Stimulated activated naive CD8-positive, alpha-beta T cell treated with anti-CD3 and anti-CD28 coated beads, Interleukin-15, Interleukin-2, amounts not matched to agents 100 U/mL and 50 U/mL, for 24 hours (primary cell): ENCODE measurements around the gene TNFSF13.

Source experiments
- ATAC-seq: fragments of 150-1000 bp; cut with Tn5 transposase; one replicate; pipeline ENCODE4 v1.10.0; 2021
- DNase-seq: peaks from one replicate; pipeline ENCODE4 v3.0.0; 2021

The TNFSF13 gene

DNA sequence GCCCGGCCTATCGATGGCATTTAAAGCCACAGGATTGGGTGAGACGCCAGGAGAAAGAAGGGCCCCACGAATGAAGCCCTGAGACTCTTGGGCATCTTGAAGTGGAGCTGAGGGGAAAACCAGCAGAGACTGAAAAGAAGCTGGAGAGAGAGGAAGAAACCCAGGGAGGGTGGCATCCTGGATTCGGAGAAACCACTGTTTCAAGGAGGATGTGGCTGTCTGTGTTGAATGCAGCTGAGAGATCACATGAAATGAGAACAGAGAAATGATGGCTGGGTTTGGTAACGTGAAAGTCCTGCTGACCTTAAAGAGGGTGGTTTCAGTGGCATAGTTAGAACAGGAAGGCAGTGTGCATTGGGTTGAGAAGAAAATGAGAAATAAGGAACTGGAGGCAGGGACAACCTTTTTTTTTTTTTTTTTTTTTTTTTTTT lies 5.9 kb upstream of the TNFSF13 start:
- DNase-seq = no peak
- peak; percentile 71 for ATAC-seq

DNA sequence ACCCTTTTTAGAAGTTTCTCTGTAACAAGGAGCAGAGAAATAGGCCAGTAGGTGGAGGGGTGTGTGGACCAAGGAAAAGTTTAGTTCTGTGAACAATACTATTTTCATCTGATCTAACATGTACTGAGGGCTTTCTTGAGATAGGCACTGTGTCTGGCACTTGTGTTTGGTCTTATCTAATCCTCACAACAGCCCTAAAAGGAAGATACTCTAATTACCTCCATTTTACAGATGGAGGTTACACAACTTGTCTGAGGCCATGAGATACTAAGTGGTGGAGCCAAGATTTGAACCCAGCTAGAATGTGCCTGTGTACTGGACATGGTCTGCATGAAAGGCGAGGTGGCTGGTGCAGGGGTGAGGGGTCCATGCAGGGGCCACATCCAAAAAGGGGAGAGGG lies 5.2 kb upstream of the TNFSF13 start:
- ATAC-seq (no peak), DNase-seq (no peak)

DNA sequence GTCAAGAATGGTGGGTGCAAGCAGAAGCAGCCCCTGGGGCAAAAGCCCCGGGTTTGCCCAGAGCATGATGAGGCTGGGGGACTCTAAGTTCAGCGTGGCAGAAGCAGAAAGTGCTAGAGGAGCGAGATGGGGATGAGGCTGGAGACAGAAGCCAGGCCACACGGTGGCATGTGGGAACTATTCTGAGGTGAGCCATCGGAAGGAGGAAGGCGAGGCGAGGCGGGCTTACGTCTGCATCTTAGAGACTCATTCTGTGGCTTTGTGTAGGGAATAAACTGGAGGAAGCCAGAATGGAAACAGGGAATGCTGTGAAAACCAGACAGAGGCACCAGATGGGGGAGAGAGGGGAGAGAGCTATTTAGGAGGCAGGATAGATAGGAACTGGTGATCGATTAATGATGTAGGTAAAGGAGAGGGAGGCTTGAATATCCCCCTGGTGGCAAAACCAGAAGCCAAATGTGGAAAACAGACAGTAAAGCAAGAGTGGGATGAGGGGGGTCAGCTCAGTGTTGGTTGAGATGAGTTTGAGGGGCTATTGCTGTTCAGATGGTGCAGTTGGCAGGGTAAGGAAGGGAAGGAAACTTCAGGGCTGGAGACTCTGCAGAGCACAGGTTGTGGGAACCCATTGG lies 3.1 kb upstream of the TNFSF13 start:
- ATAC-seq (no peak), DNase-seq (no peak)

DNA sequence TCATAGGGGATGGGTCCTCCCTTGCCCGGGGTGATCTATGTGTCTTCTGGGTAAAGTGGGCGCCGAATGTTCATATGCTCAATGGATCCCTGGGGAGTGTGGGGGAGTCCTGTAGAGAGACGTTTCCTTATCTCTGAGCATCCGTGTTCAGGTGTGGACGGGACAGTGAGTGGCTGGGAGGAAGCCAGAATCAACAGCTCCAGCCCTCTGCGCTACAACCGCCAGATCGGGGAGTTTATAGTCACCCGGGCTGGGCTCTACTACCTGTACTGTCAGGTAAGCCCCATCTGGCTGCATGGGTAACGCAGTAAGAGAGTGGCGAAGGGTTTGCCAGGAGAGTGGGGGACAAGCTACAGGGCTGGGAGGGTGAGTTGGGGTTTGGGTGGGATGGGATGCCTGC lies 1.9 kb upstream of the TNFSF13 start:
- DNase-seq (no peak), ATAC-seq (no peak)

DNA sequence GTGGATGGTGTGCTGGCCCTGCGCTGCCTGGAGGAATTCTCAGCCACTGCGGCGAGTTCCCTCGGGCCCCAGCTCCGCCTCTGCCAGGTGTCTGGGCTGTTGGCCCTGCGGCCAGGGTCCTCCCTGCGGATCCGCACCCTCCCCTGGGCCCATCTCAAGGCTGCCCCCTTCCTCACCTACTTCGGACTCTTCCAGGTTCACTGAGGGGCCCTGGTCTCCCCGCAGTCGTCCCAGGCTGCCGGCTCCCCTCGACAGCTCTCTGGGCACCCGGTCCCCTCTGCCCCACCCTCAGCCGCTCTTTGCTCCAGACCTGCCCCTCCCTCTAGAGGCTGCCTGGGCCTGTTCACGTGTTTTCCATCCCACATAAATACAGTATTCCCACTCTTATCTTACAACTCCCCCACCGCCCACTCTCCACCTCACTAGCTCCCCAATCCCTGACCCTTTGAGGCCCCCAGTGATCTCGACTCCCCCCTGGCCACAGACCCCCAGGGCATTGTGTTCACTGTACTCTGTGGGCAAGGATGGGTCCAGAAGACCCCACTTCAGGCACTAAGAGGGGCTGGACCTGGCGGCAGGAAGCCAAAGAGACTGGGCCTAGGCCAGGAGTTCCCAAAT lies 1.3 kb upstream of the TNFSF13 start:
- ATAC-seq (no peak), DNase-seq (no peak)

DNA sequence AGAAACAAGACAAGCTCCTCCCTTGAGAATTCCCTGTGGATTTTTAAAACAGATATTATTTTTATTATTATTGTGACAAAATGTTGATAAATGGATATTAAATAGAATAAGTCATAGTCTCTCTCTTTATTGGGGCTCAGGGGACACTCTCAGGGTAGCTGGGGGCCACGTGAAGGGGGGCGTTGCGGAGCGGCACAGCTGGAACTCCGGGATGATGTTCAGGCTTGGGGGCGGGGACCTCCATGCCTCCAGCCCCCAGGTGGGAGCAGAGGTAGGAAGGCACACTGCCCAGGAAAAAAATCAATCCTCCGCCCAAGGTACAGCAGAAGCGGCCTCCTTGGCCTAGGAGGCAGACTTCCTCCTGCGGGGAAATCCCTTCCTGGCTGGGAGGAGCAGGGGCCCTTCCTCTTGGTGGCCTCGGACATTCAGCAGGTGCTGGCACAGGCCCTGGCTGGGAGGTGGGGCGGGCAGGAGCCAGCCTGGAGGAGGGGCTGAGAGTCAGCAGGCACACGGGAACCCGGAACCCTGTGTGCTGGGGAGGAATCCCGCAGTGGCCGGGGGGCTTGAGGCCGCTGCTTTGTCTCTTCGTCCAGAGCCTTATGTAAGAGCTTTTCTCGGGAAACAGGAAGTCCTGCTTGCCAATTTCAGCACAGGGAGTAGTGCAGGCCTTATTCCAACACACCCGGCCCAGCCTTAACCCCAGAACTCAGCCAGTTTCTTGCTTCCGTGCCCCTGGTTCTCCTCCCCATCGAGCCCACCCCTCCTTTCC lies 591 bp upstream of the TNFSF13 start:
- peak; percentile 11 for ATAC-seq
- DNase-seq = peak; percentile 59

DNA sequence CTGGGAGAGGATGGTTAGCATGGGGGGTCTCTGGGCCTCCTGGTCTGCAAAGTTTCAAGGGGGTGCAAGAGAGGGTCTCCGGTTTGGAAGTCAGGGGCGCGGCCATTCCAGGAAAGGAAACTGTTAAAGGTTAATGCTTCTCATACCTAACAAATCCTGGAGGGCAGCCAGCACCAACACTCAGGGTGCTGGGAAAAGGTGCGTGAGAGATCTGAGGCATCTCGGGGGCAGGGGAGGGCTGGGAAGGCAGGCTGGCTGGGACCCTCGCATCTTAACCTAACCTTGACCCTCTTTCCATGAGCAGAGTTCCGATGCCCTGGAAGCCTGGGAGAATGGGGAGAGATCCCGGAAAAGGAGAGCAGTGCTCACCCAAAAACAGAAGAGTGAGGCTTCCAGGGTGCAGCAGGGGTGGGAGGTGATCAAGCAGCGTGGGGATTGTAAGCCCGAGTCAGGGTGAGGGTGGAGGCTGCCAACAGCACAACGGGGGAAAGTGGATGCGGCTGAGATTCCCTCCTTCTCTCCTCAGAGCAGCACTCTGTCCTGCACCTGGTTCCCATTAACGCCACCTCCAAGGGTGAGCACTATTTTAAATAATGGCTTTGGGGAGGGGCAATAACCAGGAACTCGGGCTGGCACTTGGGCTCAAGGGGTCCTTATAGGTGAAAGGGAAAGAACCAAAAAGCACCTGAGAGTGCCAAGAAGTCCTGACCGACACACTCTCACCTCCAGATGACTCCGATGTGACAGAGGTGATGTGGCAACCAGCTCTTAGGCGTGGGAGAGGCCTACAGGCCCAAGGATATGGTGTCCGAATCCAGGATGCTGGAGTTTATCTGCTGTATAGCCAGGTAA lies 996 bp downstream of the TNFSF13 start:
- DNase-seq = no peak
- ATAC-seq = no peak

DNA sequence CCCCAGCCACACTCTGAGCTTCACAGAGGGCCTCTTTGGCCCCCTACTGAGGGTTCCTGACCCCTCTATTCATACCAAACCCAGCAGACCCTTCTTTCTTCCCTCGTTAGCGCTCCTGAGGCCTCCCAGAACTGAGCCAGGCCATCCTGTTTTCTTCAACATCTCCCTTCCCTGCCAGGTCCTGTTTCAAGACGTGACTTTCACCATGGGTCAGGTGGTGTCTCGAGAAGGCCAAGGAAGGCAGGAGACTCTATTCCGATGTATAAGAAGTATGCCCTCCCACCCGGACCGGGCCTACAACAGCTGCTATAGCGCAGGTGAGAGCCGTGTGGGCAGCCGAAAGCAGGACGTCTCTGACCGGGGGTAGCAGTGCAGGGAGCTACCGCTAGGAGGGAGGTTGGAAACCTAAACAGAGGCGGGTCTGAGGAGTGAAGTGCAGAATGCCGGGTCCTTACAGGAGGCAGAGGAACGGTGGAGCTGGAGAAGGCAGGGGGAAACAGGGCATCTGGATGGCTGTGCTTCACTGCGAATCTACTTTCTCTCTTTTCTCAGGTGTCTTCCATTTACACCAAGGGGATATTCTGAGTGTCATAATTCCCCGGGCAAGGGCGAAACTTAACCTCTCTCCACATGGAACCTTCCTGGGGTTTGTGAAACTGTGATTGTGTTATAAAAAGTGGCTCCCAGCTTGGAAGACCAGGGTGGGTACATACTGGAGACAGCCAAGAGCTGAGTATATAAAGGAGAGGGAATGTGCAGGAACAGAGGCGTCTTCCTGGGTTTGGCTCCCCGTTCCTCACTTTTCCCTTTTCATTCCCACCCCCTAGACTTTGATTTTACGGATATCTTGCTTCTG lies 1.9 kb downstream of the TNFSF13 start:
- DNase-seq (peak; percentile 78), ATAC-seq (peak; percentile 38)

DNA sequence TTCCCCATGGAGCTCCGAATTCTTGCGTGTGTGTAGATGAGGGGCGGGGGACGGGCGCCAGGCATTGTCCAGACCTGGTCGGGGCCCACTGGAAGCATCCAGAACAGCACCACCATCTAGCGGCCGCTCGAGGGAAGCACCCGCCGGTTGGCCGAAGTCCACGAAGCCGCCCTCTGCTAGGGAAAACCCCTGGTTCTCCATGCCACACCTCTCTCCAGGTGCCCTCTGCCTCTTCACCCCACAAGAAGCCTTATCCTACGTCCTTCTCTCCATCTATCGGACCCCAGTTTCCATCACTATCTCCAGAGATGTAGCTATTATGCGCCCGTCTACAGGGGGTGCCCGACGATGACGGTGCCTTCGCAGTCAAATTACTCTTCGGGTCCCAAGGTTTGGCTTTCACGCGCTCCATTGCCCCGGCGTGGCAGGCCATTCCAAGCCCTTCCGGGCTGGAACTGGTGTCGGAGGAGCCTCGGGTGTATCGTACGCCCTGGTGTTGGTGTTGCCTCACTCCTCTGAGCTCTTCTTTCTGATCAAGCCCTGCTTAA lies 2.6 kb downstream of the TNFSF13 start:
- DNase-seq = peak; percentile 90
- peak; percentile 73 for ATAC-seq

DNA sequence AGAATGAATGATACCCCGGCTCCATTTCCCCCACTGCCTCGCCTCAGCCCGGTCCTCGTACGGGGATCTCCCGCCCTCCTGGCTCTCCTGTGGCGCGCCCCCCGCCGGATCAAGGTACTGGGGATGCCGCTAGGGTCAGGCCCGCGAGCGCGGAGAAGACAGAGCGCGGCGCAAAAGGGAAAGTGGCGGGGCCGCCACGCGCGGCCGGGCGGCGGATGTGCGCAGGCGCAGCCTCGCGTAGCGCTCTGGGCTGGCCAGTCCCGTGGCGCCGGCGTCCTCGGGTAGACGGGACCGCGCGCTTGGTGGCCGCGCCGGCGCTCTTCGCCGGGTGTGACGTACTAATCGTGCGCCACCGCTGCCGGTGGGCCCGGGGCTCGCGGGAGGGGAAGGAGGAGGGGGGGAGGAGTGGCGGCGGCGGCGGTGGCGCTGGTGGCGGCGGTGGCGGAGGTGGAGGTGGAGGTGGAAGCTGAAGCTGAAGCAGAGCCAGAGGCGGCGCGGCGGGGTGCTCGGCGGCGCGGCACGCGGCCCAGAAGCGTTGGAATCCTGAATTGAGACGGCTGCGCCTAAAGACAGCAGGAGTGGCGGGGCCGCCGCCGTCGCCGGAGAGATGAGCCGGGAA lies 3.1 kb downstream of the TNFSF13 start, which contains the start of gene SENP3:
Gene SENP3, plus strand, starts transcription at position 331 of the 619 bp plus-strand sequence. CDS start 1,158 bp downstream, outside the sequence.
- ATAC-seq (peak; percentile 82), DNase-seq (peak; percentile 95)

DNA sequence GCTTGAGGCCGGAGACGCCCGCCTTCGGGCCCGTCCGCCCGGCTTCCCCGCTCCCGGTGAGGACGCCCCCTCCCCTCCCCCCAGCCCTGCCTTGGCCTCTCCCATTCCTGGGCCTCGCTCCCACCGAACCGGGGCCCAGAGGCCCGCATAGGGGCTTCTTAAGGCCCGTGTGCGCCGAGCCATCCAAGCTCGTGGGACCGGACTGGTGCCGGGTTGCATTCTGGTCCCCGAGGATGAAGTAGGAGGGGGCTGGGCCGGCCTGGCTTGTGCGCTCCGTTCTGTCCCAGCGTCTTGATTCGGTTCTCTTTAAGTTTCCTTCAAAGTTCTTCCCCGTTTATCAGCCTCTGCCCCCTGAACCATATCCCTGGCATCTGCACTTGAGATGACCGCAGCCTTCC lies 3.7 kb downstream of the TNFSF13 start:
- DNase-seq (no peak), ATAC-seq (no peak)

DNA sequence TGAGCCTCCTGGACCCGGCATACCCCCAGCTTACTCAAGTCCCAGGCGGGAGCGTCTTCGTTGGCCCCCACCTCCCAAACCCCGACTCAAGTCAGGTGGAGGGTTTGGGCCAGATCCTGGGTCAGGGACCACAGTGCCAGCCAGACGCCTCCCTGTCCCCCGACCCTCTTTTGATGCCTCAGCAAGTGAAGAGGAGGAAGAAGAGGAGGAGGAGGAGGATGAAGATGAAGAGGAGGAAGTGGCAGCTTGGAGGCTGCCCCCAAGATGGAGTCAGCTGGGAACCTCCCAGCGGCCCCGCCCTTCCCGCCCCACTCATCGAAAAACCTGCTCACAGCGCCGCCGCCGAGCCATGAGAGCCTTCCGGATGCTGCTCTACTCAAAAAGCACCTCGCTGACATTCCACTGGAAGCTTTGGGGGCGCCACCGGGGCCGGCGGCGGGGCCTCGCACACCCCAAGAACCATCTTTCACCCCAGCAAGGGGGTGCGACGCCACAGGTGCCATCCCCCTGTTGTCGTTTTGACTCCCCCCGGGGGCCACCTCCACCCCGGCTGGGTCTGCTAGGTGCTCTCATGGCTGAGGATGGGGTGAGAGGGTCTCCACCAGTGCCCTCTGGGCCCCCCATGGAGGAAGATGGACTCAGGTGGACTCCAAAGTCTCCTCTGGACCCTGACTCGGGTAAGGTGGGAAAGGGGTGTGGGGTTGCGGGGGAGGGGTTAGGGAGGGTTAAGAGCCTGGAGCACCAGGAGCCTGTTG lies 4.7 kb downstream of the TNFSF13 start:
- DNase-seq (no peak), ATAC-seq (no peak)

DNA sequence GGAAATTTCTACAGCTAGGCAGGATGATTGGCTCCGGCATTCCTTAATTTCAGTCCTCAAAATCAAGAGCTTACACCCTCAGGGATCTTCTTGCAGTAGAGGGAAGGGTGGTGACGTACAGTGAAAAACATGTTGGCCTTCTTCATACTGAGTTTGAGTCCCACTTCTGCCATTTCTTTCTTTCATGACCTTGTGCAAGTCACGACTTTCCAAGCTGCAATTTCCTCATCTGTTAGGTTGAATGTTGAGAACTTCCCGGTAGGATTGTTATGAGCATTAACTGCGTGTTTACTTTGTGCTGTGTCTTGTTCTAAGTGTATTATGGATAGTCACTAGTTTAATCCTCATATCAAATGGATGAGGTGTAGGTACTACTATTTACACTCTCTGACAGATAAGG lies 11.0 kb downstream of the TNFSF13 start:
- DNase-seq (no peak), ATAC-seq (no peak)

DNA sequence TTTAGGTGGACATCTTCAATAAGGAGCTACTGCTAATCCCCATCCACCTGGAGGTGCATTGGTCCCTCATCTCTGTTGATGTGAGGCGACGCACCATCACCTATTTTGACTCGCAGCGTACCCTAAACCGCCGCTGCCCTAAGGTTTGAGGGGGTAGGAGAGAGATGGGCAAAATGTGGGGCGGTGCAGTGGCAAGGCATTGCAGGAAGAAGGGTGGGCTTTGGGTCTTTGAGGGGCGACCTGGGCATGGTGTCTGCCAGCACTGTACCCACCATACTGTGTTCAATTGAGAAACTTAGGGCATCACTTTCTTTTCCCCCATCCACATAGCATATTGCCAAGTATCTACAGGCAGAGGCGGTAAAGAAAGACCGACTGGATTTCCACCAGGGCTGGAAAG lies 11.8 kb downstream of the TNFSF13 start:
- DNase-seq = no peak
- no peak for ATAC-seq

DNA sequence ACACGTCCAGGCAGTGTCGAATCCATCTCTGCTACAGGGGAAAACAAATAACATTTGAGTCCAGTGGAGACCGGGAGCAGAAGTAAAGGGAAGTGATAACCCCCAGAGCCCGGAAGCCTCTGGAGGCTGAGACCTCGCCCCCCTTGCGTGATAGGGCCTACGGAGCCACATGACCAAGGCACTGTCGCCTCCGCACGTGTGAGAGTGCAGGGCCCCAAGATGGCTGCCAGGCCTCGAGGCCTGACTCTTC lies 13.7 kb downstream of the TNFSF13 start:
- ATAC-seq = no peak

DNA sequence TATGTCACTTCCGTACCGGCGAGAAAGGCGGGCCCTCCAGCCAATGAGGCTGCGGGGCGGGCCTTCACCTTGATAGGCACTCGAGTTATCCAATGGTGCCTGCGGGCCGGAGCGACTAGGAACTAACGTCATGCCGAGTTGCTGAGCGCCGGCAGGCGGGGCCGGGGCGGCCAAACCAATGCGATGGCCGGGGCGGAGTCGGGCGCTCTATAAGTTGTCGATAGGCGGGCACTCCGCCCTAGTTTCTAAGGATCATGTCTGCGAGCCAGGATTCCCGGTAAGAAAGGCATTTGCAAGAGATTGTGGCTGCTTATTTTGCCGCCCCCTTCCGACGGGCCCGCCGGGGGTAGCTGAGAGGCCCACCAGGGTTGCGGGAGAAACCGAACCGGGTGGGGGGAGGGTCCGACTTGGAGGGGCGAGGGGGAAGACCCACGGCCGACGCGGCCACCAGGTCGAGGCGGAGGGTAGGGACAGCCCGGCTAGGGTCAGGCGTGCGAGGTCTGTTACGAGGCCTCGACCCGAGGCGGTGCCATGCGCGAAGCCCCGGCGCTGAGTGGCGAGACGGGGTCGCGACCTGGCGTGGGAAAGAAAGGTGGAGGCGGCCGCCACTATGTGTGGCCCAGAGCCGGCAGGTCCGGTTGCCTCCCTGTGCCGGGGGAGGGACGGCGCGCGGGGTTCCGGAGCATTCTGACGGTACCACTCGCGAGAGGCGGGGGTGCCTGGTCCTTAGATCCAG lies 14.2 kb downstream of the TNFSF13 start:
- DNase-seq = peak; percentile 99
- ATAC-seq = peak; percentile 93

More for the DNA sequence above, 13.7 kb downstream of the TNFSF13 start:
- DNase-seq = no peak

DNA sequence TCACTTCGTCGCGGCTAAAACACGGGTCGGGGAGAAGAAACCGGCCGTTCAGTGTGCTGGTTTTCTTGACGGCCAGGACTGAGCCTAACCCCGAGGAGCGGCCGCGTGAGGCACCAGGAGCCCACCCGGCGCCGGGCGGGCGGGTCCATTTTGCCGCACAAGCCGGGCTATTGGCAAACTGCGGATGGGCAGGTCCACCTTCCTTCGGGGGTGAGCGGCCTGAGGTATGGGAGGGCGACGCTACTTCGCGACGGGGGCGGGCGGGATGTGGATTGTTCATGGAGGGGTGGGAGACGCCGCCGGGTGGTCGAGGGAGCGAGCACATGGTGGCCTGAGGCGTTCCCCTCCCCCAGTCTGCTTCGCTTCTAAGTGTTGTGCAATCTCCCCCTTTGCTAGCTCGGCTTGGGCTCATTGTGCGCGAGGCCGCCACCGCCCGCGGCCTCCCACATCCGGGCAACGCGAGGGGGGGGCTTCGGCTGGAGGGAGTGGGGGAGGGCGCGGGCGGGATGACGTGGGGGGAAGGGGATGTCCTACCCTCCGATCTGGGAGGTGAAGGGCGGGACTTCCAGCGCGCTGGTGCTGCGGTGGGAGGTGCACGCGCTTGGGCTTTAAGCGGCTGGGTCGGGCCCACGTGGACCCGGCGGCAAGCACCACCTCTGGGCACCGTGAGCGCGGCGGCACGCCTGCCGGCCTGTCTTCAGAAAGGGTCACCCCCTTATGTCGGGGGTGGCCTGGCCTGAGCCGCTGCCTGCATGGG lies 15.0 kb downstream of the TNFSF13 start:
- ATAC-seq (peak; percentile 42), DNase-seq (peak; percentile 91)

DNA sequence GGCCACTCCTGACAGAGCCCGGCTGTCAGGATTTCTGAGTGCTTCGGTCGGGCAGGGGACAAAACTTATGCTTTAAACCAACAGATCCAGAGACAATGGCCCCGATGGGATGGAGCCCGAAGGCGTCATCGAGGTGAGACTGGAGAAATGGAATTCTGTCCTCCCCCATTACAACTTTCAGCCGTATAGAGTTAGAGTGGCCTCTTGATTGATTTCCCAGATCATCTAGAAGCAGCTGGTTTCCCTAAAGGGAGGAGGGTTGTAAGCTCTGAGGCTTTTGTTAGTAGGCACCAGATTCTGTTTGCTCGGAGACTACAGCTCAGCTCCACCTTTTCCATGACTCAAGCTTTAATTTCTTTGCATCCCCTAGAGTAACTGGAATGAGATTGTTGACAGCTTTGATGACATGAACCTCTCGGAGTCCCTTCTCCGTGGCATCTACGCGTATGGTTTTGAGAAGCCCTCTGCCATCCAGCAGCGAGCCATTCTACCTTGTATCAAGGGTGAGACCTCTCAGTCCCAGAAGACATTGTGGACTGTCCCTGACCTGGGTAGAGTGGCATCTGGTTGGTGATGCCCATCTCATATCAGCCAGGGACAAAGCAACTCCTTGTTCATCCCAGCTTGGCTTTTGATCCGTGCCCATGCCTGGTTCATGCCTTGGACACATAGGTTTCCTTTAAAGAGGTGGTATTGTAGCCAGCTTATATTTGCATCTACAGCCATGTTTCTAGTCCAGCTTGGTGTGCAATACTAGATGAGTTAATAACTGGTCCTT lies 15.8 kb downstream of the TNFSF13 start:
- DNase-seq (no peak), ATAC-seq (no peak)
